Ishikawa (cell line): ENCODE measurements around the gene KIFC1.

Source experiments
- CEBPB ChIP-seq: IDR thresholded peaks from 2 replicates; pipeline ENCODE4 v1.6.1; 2012
- CREB1 ChIP-seq: IDR thresholded peaks from 2 replicates; pipeline ENCODE4 v1.6.1; 2012; ENCODE audit warnings: low read depth
- EGR1 ChIP-seq: IDR thresholded peaks from 2 replicates; pipeline ENCODE4 v1.6.1; 2012
- EP300 ChIP-seq: IDR thresholded peaks from 2 replicates; pipeline ENCODE4 v1.6.1; 2012; ENCODE audit warnings: borderline replicate concordance
- FOXM1 ChIP-seq: IDR thresholded peaks from 2 replicates; pipeline ENCODE4 v1.6.1; 2012; ENCODE audit warnings: low read depth, borderline replicate concordance
- MAX ChIP-seq: IDR thresholded peaks from 2 replicates; pipeline ENCODE4 v1.6.1; 2012
- NFIC ChIP-seq: IDR thresholded peaks from 2 replicates; pipeline ENCODE4 v1.6.1; 2012
- RAD21 ChIP-seq: IDR thresholded peaks from 2 replicates; pipeline ENCODE4 v1.6.1; 2012; ENCODE audit warnings: low read depth
- REST ChIP-seq: IDR thresholded peaks from 2 replicates; pipeline ENCODE4 v1.6.1; 2012; ENCODE audit warnings: low read depth, mild to moderate bottlenecking
- TAF1 ChIP-seq: IDR thresholded peaks from 2 replicates; pipeline ENCODE4 v1.6.1; 2012; ENCODE audit warnings: low read depth, mild to moderate bottlenecking
- TCF12 ChIP-seq: IDR thresholded peaks from 2 replicates; pipeline ENCODE4 v1.6.1; 2012; ENCODE audit warnings: low read depth
- TEAD4 ChIP-seq: IDR thresholded peaks from 2 replicates; pipeline ENCODE4 v1.6.1; 2012
- USF1 ChIP-seq: IDR thresholded peaks from 2 replicates; pipeline ENCODE4 v1.6.1; 2012
- YY1 ChIP-seq: IDR thresholded peaks from 2 replicates; pipeline ENCODE4 v1.6.1; 2012; ENCODE audit warnings: low read depth
- ZBTB7A ChIP-seq: IDR thresholded peaks from 2 replicates; pipeline ENCODE4 v1.6.1; 2012; ENCODE audit warnings: low read depth

The KIFC1 gene

GRCh38 chr6:33413241-33414120 is 21.9 kb downstream of the KIFC1 start:
- TF ChIP-seq NFIC (no peak), TEAD4 (no peak), REST (no peak), TCF12 (no peak), YY1 (no peak), USF1 (no peak), CEBPB (no peak), MAX (no peak), RAD21 (no peak)

- TF ChIP-seq TAF1 (no peak), TEAD4 (no peak), YY1 (no peak), EP300 (no peak), ZBTB7A (no peak), FOXM1 (no peak), CEBPB (no peak), RAD21 (no peak), NFIC (no peak), CREB1 (no peak), EGR1 (no peak), MAX (no peak), REST (no peak), TCF12 (no peak), USF1 (no peak)
These were observed 23.1 kb downstream of the KIFC1 start for GRCh38 chr6:33414592-33415271.

- no peak for TF ChIP-seq USF1
- no peak for TF ChIP-seq EGR1
- TF ChIP-seq RAD21: no peak
- TF ChIP-seq CREB1: no peak
- no peak for TF ChIP-seq TEAD4
- no peak for TF ChIP-seq CEBPB
- no peak for TF ChIP-seq TCF12
- TF ChIP-seq YY1: no peak
- no peak for TF ChIP-seq TAF1
- TF ChIP-seq FOXM1: no peak
- TF ChIP-seq NFIC: no peak
- no peak for TF ChIP-seq REST
- no peak for TF ChIP-seq ZBTB7A
- TF ChIP-seq EP300: no peak
- TF ChIP-seq MAX: no peak
These were observed 24.2 kb downstream of the KIFC1 start for GRCh38 chr6:33415831-33416230.
